Karpas-422 (cell line): Measurements from ENCODE around the gene ARHGEF28. TPM values are rescaled to one million over a fixed set of nuclear protein-coding genes. Genes with fewer than 3 reads are reported as not detected.

ENCODE experiments used
- DNase-seq: peaks from one replicate; pipeline ENCODE4 v3.0.0-alpha.2; 2015
- H2AFZ ChIP-seq: fragments of 200-600 bp; sonication (generic); 2 replicates; pipeline ENCODE4 v1.6.1; 2014; ENCODE audit warnings: antibody characterized with exemption, low read length, mixed read lengths
- H3K27ac ChIP-seq: fragments of 200-600 bp; sonication (generic); 2 replicates; pipeline ENCODE4 v1.5.1; 2014; ENCODE audit warnings: mild to moderate bottlenecking, low read length, moderate library complexity
- H3K27me3 ChIP-seq: fragments of 200-600 bp; sonication (generic); 2 replicates; pipeline ENCODE4 v1.6.1; 2014; ENCODE audit warnings: low read length, mixed read lengths
- H3K36me3 ChIP-seq: fragments of 200-600 bp; sonication (generic); 2 replicates; pipeline ENCODE4 v1.6.1; 2014; ENCODE audit warnings: low read length, mixed read lengths; ENCODE audit not compliant: insufficient read depth
- H3K4me1 ChIP-seq: fragments of 200-600 bp; sonication (generic); 2 replicates; pipeline ENCODE4 v1.6.1; 2014; ENCODE audit warnings: mild to moderate bottlenecking, low read length, mixed read lengths
- H3K4me2 ChIP-seq: fragments of 200-600 bp; sonication (generic); 2 replicates; pipeline ENCODE4 v1.6.1; 2014; ENCODE audit warnings: low read length, low read depth, mild to moderate bottlenecking; ENCODE audit not compliant: poor library complexity, severe bottlenecking
- H3K4me3 ChIP-seq: fragments of 200-600 bp; sonication (generic); 2 replicates; pipeline ENCODE4 v1.5.1; 2014; ENCODE audit warnings: mild to moderate bottlenecking, antibody characterized with exemption, low read length, mixed read lengths
- H3K79me2 ChIP-seq: fragments of 200-600 bp; sonication (generic); 2 replicates; pipeline ENCODE4 v1.6.1; 2014; ENCODE audit warnings: mild to moderate bottlenecking, low read length, mixed read lengths
- H3K9ac ChIP-seq: fragments of 200-600 bp; sonication (generic); 2 replicates; pipeline ENCODE4 v1.6.0; 2014; ENCODE audit warnings: low read length
- H3K9me2 ChIP-seq: fragments of 200-600 bp; sonication (generic), shearing (Covaris generic); replicated peaks from 2 replicates; pipeline ENCODE4 v1.6.0; 2014; ENCODE audit warnings: mild to moderate bottlenecking, low read length, moderate library complexity; ENCODE audit not compliant: insufficient read depth
- H3K9me3 ChIP-seq: fragments of 300-700, 200-600 bp; sonication (generic); 2 replicates; pipeline ENCODE4 v1.6.1; 2014; ENCODE audit warnings: low read length, mixed read lengths
- H4K20me1 ChIP-seq: fragments of 200-600 bp; sonication (generic); 2 replicates; pipeline ENCODE4 v1.6.1; 2014; ENCODE audit warnings: mild to moderate bottlenecking, antibody characterized with exemption, low read length, low read depth; ENCODE audit not compliant: insufficient read depth
- total RNA-seq: library from RNA; depleted of rRNA; stranded (reverse); fragments of >200 nt; shearing (Covaris generic); gene quantifications from 2 replicates; pipeline ENCODE4 v1.2.3, GENCODE V29; 2014; ENCODE audit warnings: low replicate concordance

ARHGEF28 gene
- total RNA-seq, 1 experiment from 2014 or later, result not detected

DNA sequence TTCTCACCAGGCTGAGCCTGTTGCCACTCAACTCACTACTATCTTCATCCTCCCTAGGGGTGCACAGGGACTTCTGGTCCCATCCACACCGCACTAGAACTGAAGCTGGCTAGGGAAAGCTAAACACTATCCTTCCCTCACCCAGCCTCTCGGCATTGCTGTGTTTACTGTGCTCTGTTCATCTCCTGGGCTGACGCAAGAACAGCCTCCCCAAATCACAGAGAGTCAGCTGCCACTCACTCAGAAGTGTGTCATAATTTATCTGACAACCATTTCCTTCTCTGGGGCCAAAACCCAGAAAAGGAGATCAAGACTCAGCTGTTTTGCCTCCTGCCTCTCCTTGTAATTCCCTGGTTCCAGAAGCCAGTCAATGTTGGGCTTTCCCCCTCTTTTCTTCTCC is 92.8 kb downstream of the ARHGEF28 start:
- H3K79me2 ChIP-seq, result no peaks in the 10 kb centered on the region
- H3K9me3 ChIP-seq, result no peaks in the 10 kb centered on the region
- no peak for DNase-seq
- H3K36me3 ChIP-seq, result no peaks in the 10 kb centered on the region
- H3K9me2 ChIP-seq, result no peaks in the 10 kb centered on the region
- no peak overlapping the region for H2AFZ ChIP-seq
- H3K9ac ChIP-seq, result no peak overlapping the region
- no peaks in the 10 kb centered on the region for H4K20me1 ChIP-seq
- H3K27ac ChIP-seq, result no peak overlapping the region
- no peak overlapping the region for H3K4me3 ChIP-seq
- H3K4me1 ChIP-seq, result no peaks in the 10 kb centered on the region
- no peak overlapping the region for H3K4me2 ChIP-seq
- H3K27me3 ChIP-seq, result no peaks in the 10 kb centered on the region

DNA sequence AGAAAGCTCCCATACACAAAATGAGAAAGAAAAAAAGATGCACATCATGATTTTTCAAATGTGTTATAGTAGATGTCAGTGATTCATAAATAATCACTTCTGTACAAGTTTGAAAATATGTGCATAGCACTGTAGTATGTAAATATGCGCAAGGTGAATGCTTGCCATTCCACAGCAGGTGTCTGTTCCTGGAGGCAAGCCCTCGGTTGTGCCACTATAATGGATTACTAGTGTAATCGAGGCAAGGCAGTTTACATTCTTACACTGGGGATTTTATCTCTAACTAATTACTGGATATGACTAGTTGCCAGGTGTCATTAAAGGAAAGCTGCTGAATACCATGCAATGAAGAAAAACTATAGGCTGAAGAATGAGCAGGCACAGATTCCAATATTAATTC is 93.6 kb downstream of the ARHGEF28 start:
- no peaks in the 10 kb centered on the region for H4K20me1 ChIP-seq
- no peaks in the 10 kb centered on the region for H3K9me3 ChIP-seq
- no peak overlapping the region for H2AFZ ChIP-seq
- H3K9ac ChIP-seq, result no peak overlapping the region
- H3K79me2 ChIP-seq, result no peaks in the 10 kb centered on the region
- no peaks in the 10 kb centered on the region for H3K27me3 ChIP-seq
- no peak overlapping the region for H3K4me3 ChIP-seq
- H3K36me3 ChIP-seq, result no peaks in the 10 kb centered on the region
- no peak overlapping the region for H3K27ac ChIP-seq
- no peaks in the 10 kb centered on the region for H3K9me2 ChIP-seq
- no peak overlapping the region for H3K4me2 ChIP-seq
- DNase-seq, result no peak
- no peaks in the 10 kb centered on the region for H3K4me1 ChIP-seq

DNA sequence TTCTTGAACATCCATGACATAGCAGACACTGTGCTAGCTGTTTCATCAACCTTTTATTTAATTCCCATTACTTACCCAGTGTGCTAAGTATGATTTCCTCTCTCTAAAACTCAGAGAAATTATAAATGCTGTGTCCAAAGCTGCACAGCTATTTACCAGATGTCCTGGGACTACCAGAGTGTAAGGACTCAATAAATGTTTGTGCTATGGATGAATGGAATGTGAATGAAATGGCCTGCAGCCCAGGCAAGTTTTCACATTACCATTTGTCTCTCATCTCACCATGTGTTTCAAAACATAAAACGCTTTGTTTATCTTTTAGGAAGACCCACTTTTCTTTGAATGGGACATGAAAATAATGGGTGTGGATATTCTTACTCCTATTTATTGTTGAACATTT is 96.2 kb downstream of the ARHGEF28 start:
- no peak overlapping the region for H3K27ac ChIP-seq
- no peak overlapping the region for H3K4me3 ChIP-seq
- no peaks in the 10 kb centered on the region for H3K9me3 ChIP-seq
- no peaks in the 10 kb centered on the region for H3K27me3 ChIP-seq
- H3K79me2 ChIP-seq, result no peaks in the 10 kb centered on the region
- no peak overlapping the region for H2AFZ ChIP-seq
- no peaks in the 10 kb centered on the region for H3K36me3 ChIP-seq
- H4K20me1 ChIP-seq, result no peaks in the 10 kb centered on the region
- H3K9me2 ChIP-seq, result no peaks in the 10 kb centered on the region
- no peak for DNase-seq
- no peak overlapping the region for H3K9ac ChIP-seq
- no peaks in the 10 kb centered on the region for H3K4me1 ChIP-seq
- no peak overlapping the region for H3K4me2 ChIP-seq

DNA sequence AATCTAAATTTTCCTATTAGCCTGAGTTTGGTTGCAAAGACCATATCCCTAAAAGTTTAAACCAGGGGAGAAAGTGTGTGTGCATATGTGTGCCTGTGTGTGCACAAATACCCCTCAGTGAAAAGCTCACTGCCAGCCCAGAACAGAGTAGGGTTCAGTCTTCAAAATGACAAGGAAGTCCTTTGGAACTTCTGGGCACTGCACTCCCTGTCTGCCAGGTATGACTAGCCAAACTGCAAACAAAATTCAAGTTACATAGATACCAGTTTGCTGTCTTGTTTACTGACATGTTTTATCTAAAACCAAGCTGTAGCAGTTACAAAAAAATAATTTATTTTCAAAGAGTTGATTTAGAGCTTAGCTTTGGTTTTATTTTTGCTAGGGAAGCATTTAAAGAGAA is 100.1 kb downstream of the ARHGEF28 start:
- Histone ChIP-seq H3K27me3 (no peaks in the 10 kb centered on the region), H3K27ac (no peak overlapping the region), H3K36me3 (no peaks in the 10 kb centered on the region), H2AFZ (no peak overlapping the region), H3K9ac (no peak overlapping the region), H3K4me1 (no peaks in the 10 kb centered on the region), H3K4me3 (no peak overlapping the region), H4K20me1 (no peaks in the 10 kb centered on the region), H3K79me2 (no peaks in the 10 kb centered on the region), H3K9me3 (no peaks in the 10 kb centered on the region), H3K9me2 (no peaks in the 10 kb centered on the region), H3K4me2 (no peak overlapping the region)
- DNase-seq, result no peak

DNA sequence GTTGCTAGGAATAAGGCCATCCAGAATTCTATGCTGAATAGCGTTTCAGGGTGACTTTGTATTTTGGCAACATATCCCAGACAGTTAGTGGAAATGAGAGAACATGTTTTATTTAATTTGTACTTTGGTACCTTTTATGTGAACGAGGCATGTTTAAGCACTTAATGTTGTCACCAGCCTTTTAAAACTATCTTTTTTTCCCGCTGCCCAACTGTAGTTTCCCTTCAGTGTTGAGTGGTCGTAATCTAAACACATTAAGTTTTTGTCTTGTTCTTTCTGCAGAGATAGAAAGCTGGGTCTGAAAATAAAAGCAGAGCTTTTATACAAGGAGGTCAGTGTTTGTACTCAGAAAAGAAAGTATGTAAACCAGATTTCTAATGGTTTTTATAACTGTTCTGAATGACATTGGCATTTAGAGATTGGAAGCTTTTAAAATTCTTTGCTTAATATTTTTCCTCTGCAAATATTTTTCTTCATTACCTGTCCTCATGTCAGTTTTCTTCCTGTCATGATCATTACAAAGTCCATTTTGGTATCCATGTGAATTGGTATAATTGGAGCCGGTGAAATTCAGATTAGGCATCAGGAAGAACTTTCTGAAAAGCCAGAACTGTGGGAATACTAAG is 100.7 kb downstream of the ARHGEF28 start:
- no peaks in the 10 kb centered on the region for H4K20me1 ChIP-seq
- no peaks in the 10 kb centered on the region for H3K4me1 ChIP-seq
- no peaks in the 10 kb centered on the region for H3K27me3 ChIP-seq
- no peak overlapping the region for H3K4me3 ChIP-seq
- no peaks in the 10 kb centered on the region for H3K36me3 ChIP-seq
- H3K79me2 ChIP-seq, result no peaks in the 10 kb centered on the region
- H3K27ac ChIP-seq, result no peak overlapping the region
- H3K4me2 ChIP-seq, result no peak overlapping the region
- DNase-seq, result no peak
- no peaks in the 10 kb centered on the region for H3K9me2 ChIP-seq
- H3K9me3 ChIP-seq, result no peaks in the 10 kb centered on the region
- H2AFZ ChIP-seq, result no peak overlapping the region
- no peak overlapping the region for H3K9ac ChIP-seq

DNA sequence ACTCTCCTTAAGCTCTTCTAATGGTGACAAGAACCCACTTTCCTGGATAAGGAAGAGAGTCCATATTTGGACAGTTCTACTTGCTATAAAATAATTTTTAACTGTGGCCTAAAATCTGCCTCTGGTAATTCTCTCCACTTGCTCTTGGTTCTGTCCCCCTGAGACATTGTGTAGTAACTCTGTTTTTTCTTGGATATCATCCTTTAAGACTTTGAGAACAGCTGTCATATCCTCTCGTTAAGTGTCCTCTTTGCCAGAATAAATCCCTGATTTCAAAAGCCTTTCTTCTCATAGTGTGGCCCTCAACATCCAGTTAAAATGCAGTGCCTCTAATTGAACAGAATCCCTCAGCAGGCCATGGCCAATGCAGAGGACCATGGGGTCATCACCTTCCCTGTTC is 101.5 kb downstream of the ARHGEF28 start:
- Histone ChIP-seq H3K9me3 (no peaks in the 10 kb centered on the region), H3K4me3 (no peak overlapping the region), H3K27me3 (no peaks in the 10 kb centered on the region), H2AFZ (no peak overlapping the region), H3K4me1 (no peaks in the 10 kb centered on the region), H3K27ac (no peak overlapping the region), H3K9me2 (no peaks in the 10 kb centered on the region), H3K79me2 (no peaks in the 10 kb centered on the region), H3K36me3 (no peaks in the 10 kb centered on the region), H3K4me2 (no peak overlapping the region), H3K9ac (no peak overlapping the region), H4K20me1 (no peaks in the 10 kb centered on the region)
- DNase-seq, result no peak

DNA sequence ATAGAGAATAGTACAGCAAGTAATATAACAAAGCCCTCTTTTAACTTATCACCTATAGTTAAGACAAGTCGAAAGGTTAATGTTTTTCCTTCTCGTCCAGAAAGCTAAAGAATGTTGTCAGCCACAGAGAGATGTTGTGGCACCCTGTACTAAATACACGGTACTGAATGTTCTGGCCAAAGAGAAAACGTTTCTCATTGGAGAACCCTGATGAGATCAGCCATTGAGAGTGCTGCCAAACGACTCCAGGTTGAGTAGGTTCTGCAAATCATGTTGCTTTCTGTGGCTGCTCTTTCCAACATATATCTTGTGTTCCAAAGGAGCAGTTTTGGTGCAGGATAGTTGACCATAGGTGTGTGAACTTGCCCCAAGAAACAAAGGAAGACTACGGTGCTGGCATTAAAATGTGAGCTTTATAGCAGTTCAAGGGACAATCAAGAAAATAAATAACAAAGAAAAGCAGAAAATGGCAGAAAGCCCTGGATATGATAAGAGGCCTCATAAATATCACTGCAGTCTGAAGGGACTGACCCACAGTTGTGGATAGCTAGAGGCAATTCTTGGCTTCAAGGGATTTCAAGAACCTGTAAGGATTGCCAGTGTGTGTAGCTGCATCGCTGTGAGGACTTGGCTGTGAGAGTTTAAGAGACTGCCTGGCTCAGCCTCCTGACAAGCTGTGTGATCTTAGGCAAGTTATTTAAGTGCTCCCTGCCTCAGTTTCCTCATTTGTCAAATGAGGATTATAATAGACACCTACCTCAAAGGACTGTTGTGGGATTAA is 102.7 kb downstream of the ARHGEF28 start:
- H3K9me2 ChIP-seq, result no peaks in the 10 kb centered on the region
- no peak overlapping the region for H3K4me2 ChIP-seq
- H4K20me1 ChIP-seq, result no peaks in the 10 kb centered on the region
- H3K36me3 ChIP-seq, result no peaks in the 10 kb centered on the region
- H3K27ac ChIP-seq, result no peak overlapping the region
- H3K4me3 ChIP-seq, result no peak overlapping the region
- H3K79me2 ChIP-seq, result no peaks in the 10 kb centered on the region
- H3K27me3 ChIP-seq, result no peaks in the 10 kb centered on the region
- no peak for DNase-seq
- no peaks in the 10 kb centered on the region for H3K4me1 ChIP-seq
- H3K9ac ChIP-seq, result no peak overlapping the region
- no peaks in the 10 kb centered on the region for H3K9me3 ChIP-seq
- no peak overlapping the region for H2AFZ ChIP-seq

DNA sequence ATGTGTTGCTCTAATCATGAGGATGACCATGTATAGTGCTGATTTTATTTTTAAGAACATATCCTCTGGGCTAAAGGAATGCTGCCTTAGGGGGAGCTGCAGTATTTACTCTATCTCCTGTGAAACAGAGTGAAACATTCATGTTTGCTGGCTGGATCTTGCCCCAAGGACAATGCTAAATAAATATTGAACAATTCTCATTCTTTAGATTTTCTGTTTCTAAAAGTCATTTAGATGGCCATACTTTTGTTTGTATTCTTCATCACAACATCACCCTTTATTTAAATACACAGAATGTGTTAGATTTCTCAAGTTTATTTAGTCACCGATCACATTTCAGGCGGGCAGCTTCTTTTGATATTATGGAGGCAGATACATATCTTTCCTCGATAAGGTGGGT is 103.3 kb downstream of the ARHGEF28 start:
- Histone ChIP-seq H3K4me3 (no peak overlapping the region), H3K36me3 (no peaks in the 10 kb centered on the region), H3K9me3 (no peaks in the 10 kb centered on the region), H4K20me1 (no peaks in the 10 kb centered on the region), H3K9me2 (no peaks in the 10 kb centered on the region), H3K4me1 (no peaks in the 10 kb centered on the region), H3K4me2 (no peak overlapping the region), H3K27me3 (no peaks in the 10 kb centered on the region), H3K9ac (no peak overlapping the region), H3K27ac (no peak overlapping the region), H3K79me2 (no peaks in the 10 kb centered on the region), H2AFZ (no peak overlapping the region)
- no peak for DNase-seq
